H1 (cell line): ENCODE data around the gene SMARCC1. TPM values are rescaled to one million over a fixed set of nuclear protein-coding genes. Genes with fewer than 3 reads are reported as not detected.

Source experiments
- ATF3 ChIP-seq: IDR thresholded peaks from 2 replicates; pipeline ENCODE4 v1.6.1; 2011; ENCODE audit warnings: low read depth, mild to moderate bottlenecking, low read length; ENCODE audit not compliant: insufficient read depth
- CHD7 ChIP-seq: fragments of 300-600 bp; sonication (generic); IDR thresholded peaks from 2 replicates; pipeline ENCODE4 v1.7.1; 2012; ENCODE audit warnings: low read length, moderate library complexity, mild to moderate bottlenecking, inconsistent platforms; ENCODE audit not compliant: insufficient replicate concordance
- SIN3A ChIP-seq, 2 experiments: IDR thresholded peaks in 1 of 2; conservative IDR thresholded peaks in 1 of 2; 2 replicates each; pipeline ENCODE4 v1.6.1; 2011 to 2012; ENCODE audit warnings: low read length in 2 of 2, improper control_type of control experiment in 1 of 2, low read depth in 1 of 2, mild to moderate bottlenecking in 1 of 2
- SIRT6 ChIP-seq: IDR thresholded peaks from one replicate; pipeline ENCODE4 v1.7.1; 2012; ENCODE audit warnings: low read length, inconsistent platforms
- YY1 ChIP-seq: IDR thresholded peaks from 2 replicates; pipeline ENCODE4 v1.6.1; 2011; ENCODE audit warnings: low read depth, mild to moderate bottlenecking, low read length
- polyA plus RNA-seq, 7 experiments: library from polyadenylated mRNA; depleted of rRNA in 3 of 7; stranded (reverse) in 5 of 7; unstranded in 2 of 7; fragments of >200 nt in 5 of 7; fragments of 200-250 nt in 2 of 7; gene quantifications; 1 replicate in 5 of 7; 2 replicates in 1 of 7; 4 replicates in 1 of 7; pipeline versions ENCODE4 v1.2.1 to v1.2.3, GENCODE V29; 2011 to 2013; ENCODE audit warnings: missing spikeins in 2 of 7, mixed read lengths in 2 of 7
- total RNA-seq: library from RNA; stranded (reverse); fragmentation: NEBNext Ultra II Directional; extraction: Animal tissue kit (Norgen Biotek cat#: 25700); gene quantifications from 2 replicates; pipeline ENCODE4 v1.2.1, GENCODE V29; 2021

Gene SMARCC1
- total and polyA plus RNA-seq, 2 of the 8 experiments (the other 6 are each of a cell fraction or from before 2014, with no cell fraction given), result 64.1 to 335 TPM

GRCh38 chr3:47732143-47732542 is 49.5 kb downstream of the SMARCC1 start (continued):
- TF ChIP-seq CHD7, result no peak
- TF ChIP-seq SIRT6, result no peak
- no peak for TF ChIP-seq YY1
- no peak for TF ChIP-seq ATF3
- no peak for TF ChIP-seq SIN3A (conservative IDR thresholded peaks at IDR 0.05 in 1 of 2, IDR thresholded peaks at IDR 0.05 in 1 of 2; ENCODE audit: low read depth in 1 of 2, low read length in 2 of 2)
